T-cell (primary cell): ENCODE data around the gene SHF. TPM values are rescaled to one million over a fixed set of nuclear protein-coding genes. Genes with fewer than 3 reads are reported as not detected.

ENCODE experiments used
- ATAC-seq, 4 experiments: fragments of 200-7000 bp in 3 of 4; fragments of 150-1000 bp in 1 of 4; cut with Tn5 transposase; replicated peaks in 1 of 4; 1 replicate in 3 of 4; 2 replicates in 1 of 4; pipeline ENCODE4 v1.10.0; 2021; ENCODE audit warnings: moderate library complexity in 3 of 4, mild to moderate bottlenecking in 2 of 4, moderate number of reproducible peaks in 1 of 4
- CTCF ChIA-PET, 2 donors: fragments of 300-600 bp; sonication (Branson Sonifier 250); formaldehyde crosslinking; loops; one replicate each; lab custom pipeline; 2022; ENCODE audit warnings: antibody characterized with exemption in 2 of 2; lab: Charles Lee
- POLR2A ChIA-PET, 2 donors: fragments of 300-600 bp; sonication (Branson Sonifier 250); formaldehyde crosslinking; loops; one replicate each; lab custom pipeline; 2022; ENCODE audit warnings: antibody characterized with exemption in 2 of 2; lab: Charles Lee
- DNase-seq, 35 experiments: peaks; one replicate each; pipeline versions ENCODE4 v3.0.0 to v3.0.0-alpha.2; 2013 to 2023
- H3K27ac ChIP-seq: one replicate; pipeline ENCODE4 v1.5.1; 2013; ENCODE audit warnings: low read length
- H3K27me3 ChIP-seq, 2 experiments: replicated peaks in 1 of 2; 1 replicate in 1 of 2; 2 replicates in 1 of 2; pipeline versions ENCODE4 v1.6.1 to v1.7.0; 2013; ENCODE audit warnings: low read length in 1 of 2, mixed read lengths in 1 of 2; ENCODE audit not compliant: control insufficient read depth in 2 of 2, insufficient read depth in 2 of 2; ENCODE audit errors: extremely low read depth in 1 of 2
- H3K36me3 ChIP-seq, 2 donors: 1 replicate in 1 of 2; 2 replicates in 1 of 2; pipeline versions ENCODE4 v1.6.1 to v1.7.0; 2013; ENCODE audit warnings: low read length in 1 of 2; ENCODE audit not compliant: control insufficient read depth in 2 of 2, insufficient read depth in 1 of 2; ENCODE audit errors: extremely low read depth in 1 of 2
- H3K4me1 ChIP-seq, 2 experiments: 1 replicate in 1 of 2; 2 replicates in 1 of 2; pipeline versions ENCODE4 v1.6.1 to v1.7.0; 2013; ENCODE audit warnings: low read length in 2 of 2, mixed read lengths in 1 of 2; ENCODE audit not compliant: insufficient read depth in 2 of 2, control insufficient read depth in 1 of 2; ENCODE audit errors: extremely low read depth in 1 of 2
- H3K4me3 ChIP-seq, 2 donors: 1 replicate in 1 of 2; 2 replicates in 1 of 2; pipeline versions ENCODE4 v1.5.1 to v1.7.0; 2013; ENCODE audit warnings: mild to moderate bottlenecking in 2 of 2, low read length in 1 of 2, moderate library complexity in 1 of 2; ENCODE audit not compliant: control insufficient read depth in 1 of 2; ENCODE audit errors: extremely low read depth in 1 of 2
- H3K9me3 ChIP-seq: 2 replicates; pipeline ENCODE4 v1.7.0; 2013
- H3K27ac Mint-ChIP-seq, 2 donors: one replicate each; pipeline ENCODE4 v1.8.0; 2020 to 2021; ENCODE audit warnings: mild to moderate bottlenecking in 2 of 2, mixed read lengths in 2 of 2
- H3K27me3 Mint-ChIP-seq, 2 donors: one replicate each; pipeline ENCODE4 v1.8.0; 2021 to 2022; ENCODE audit warnings: mixed read lengths in 2 of 2
- H3K36me3 Mint-ChIP-seq: one replicate; pipeline ENCODE4 v1.8.0; 2021; ENCODE audit warnings: mixed read lengths
- H3K4me1 Mint-ChIP-seq, 3 donors: one replicate each; pipeline ENCODE4 v1.8.0; 2020 to 2022; ENCODE audit warnings: mixed read lengths in 3 of 3, mild to moderate bottlenecking in 1 of 3
- H3K4me3 Mint-ChIP-seq, 3 donors: one replicate each; pipeline ENCODE4 v1.8.0; 2020 to 2022; ENCODE audit warnings: mild to moderate bottlenecking in 3 of 3, mixed read lengths in 3 of 3, moderate library complexity in 3 of 3
- H3K9me3 Mint-ChIP-seq, 3 donors: one replicate each; pipeline ENCODE4 v1.8.0; 2020 to 2022; ENCODE audit warnings: mixed read lengths in 3 of 3
- WGBS: methylation state at CpG from one replicate; pipeline ENCODE4 v1.1.5; 2013; ENCODE audit warnings: missing lambda C conversion rate; ENCODE audit not compliant: insufficient coverage; 5-methylcytosine and 5-hydroxymethylcytosine counted together
- total RNA-seq, 35 experiments: library from RNA in 6 of 35; stranded (reverse) in 6 of 35; fragments of 120-200 nt in 1 of 35; gene quantifications; one replicate each; pipeline versions ENCODE4 v1.2.1 to v1.2.4 and lab custom pipeline; 2013 to 2026

Gene SHF
- total RNA-seq, 5 donors from 2014 or later (not counting 1 experiment from before 2014, with no cell fraction given), result 5.1 to 6.5 (median 5.6) TPM

GRCh38 chr15:45162771-45163507, 24.8 kb downstream of the SHF start:
- H3K36me3 ChIP-seq, result no peaks in the 10 kb centered on the region
- peak in 34 of 35 experiments; percentile 11 to 73 (median 45) for DNase-seq
- Mint-ChIP-seq H3K9me3 (no peaks in the 10 kb centered on the region), H3K27ac (no peak overlapping the region), H3K36me3 (peaks cover 8% of the 10 kb centered on the region), H3K4me3 (no peak overlapping the region), H3K27me3 (no peaks in the 10 kb centered on the region), H3K4me1 (peaks cover 13 to 25% (median 22%) of the 10 kb centered on the region in 3 donors)
- CTCF ChIA-PET, result interaction anchor here (0.6 to 2.5 kb wide), 11 partner anchors 10 to 251 kb away, joined by 3 to 17 read pairs (median 4); a partner anchor contains a TSS
- H3K27me3 ChIP-seq, result no peaks in the 10 kb centered on the region
- H3K4me3 ChIP-seq, result no peak overlapping the region
- 23% methylated on average over 6 of the region's 7 CpGs for WGBS
- H3K27ac ChIP-seq, result no peak overlapping the region
- peaks cover 2 to 30% of the 10 kb centered on the region in 2 experiments for H3K4me1 ChIP-seq
- peak in 1 of 4 experiments; percentile 15 for ATAC-seq
- H3K9me3 ChIP-seq, result no peaks in the 10 kb centered on the region
- POLR2A ChIA-PET, result interaction anchor here in 1 of 2 donors (1.0 kb wide), 1 partner anchor 38 kb away, joined by 3 read pairs; no protein-coding TSS in a partner anchor

GRCh38 chr15:45161666-45162065, 26.1 kb downstream of the SHF start:
- Histone ChIP-seq H3K4me3 (no peak overlapping the region), H3K36me3 (no peaks in the 10 kb centered on the region), H3K9me3 (no peaks in the 10 kb centered on the region), H3K4me1 (peaks cover 2 to 25% of the 10 kb centered on the region in 2 experiments), H3K27me3 (no peaks in the 10 kb centered on the region), H3K27ac (no peak overlapping the region)
- DNase-seq (no peak), ATAC-seq (no peak)
- POLR2A ChIA-PET, result no interaction called here
- H3K4me1 Mint-ChIP-seq, result peaks cover 16 to 23% (median 22%) of the 10 kb centered on the region in 3 donors
- H3K4me3 Mint-ChIP-seq, result no peak overlapping the region
- 97% methylated on average over 14 of the region's 14 CpGs for whole genome bisulfite sequencing
- no peaks in the 10 kb centered on the region for H3K27me3 Mint-ChIP-seq
- no peak overlapping the region for H3K27ac Mint-ChIP-seq
- H3K9me3 Mint-ChIP-seq, result no peaks in the 10 kb centered on the region
- peaks cover 8% of the 10 kb centered on the region for H3K36me3 Mint-ChIP-seq
- CTCF ChIA-PET, result interaction anchor here (0.6 to 0.9 kb wide), 2 partner anchors 254 to 271 kb away, joined by 3 to 5 read pairs; no protein-coding TSS in a partner anchor

GRCh38 chr15:45157974-45158373, 29.8 kb downstream of the SHF start:
- DNase-seq (no peak), ATAC-seq (no peak)
- Histone ChIP-seq H3K4me3 (no peak overlapping the region), H3K36me3 (no peaks in the 10 kb centered on the region), H3K4me1 (peaks cover 0 to 4% of the 10 kb centered on the region in 2 experiments), H3K27me3 (no peaks in the 10 kb centered on the region), H3K27ac (no peak overlapping the region), H3K9me3 (no peaks in the 10 kb centered on the region)
- ChIA-PET CTCF (interaction anchor here in 1 of 2 donors (1.0 to 1.1 kb wide), 2 partner anchors 40 to 44 kb away, joined by 3 read pairs; partner anchors contain the start of genes DUOX2 and DUOXA2), POLR2A (no interaction called here)
- 71% methylated on average over 1 of the region's 1 CpG for WGBS
- Mint-ChIP-seq H3K4me3 (no peak overlapping the region), H3K4me1 (peaks cover 4 to 8% (median 5%) of the 10 kb centered on the region in 3 donors), H3K9me3 (no peaks in the 10 kb centered on the region), H3K36me3 (peaks cover 8% of the 10 kb centered on the region), H3K27me3 (no peaks in the 10 kb centered on the region), H3K27ac (no peak overlapping the region)

GRCh38 chr15:45156744-45157455, 30.9 kb downstream of the SHF start:
- Mint-ChIP-seq H3K36me3 (peaks cover 15% of the 10 kb centered on the region), H3K9me3 (no peaks in the 10 kb centered on the region), H3K4me1 (peaks cover 3 to 8% (median 5%) of the 10 kb centered on the region in 3 donors), H3K27me3 (no peaks in the 10 kb centered on the region), H3K4me3 (no peak overlapping the region), H3K27ac (no peak overlapping the region)
- no peak overlapping the region for H3K4me3 ChIP-seq
- H3K36me3 ChIP-seq, result peaks cover 0 to 3% of the 10 kb centered on the region in 2 donors
- no peak for ATAC-seq
- no peaks in the 10 kb centered on the region for H3K9me3 ChIP-seq
- DNase-seq, result no peak
- no peak overlapping the region for H3K27ac ChIP-seq
- H3K4me1 ChIP-seq, result no peaks in the 10 kb centered on the region
- WGBS, result 86% methylated on average over 4 of the region's 7 CpGs
- no peaks in the 10 kb centered on the region for H3K27me3 ChIP-seq
- ChIA-PET POLR2A (no interaction called here), CTCF (interaction anchor here (0.6 to 1.3 kb wide), 5 partner anchors 11 to 393 kb away, joined by 3 to 4 read pairs (median 3); no protein-coding TSS in a partner anchor)

- Mint-ChIP-seq H3K9me3 (no peaks in the 10 kb centered on the region), H3K4me3 (no peak overlapping the region), H3K4me1 (peaks cover 3 to 8% (median 5%) of the 10 kb centered on the region in 3 donors), H3K27ac (no peak overlapping the region), H3K36me3 (peaks cover 20% of the 10 kb centered on the region), H3K27me3 (no peaks in the 10 kb centered on the region)
- no peak for ATAC-seq
- DNase-seq, result no peak
- CTCF ChIA-PET, result interaction anchor here (0.6 to 1.3 kb wide), 2 partner anchors 38 to 43 kb away, joined by 3 to 4 read pairs; no protein-coding TSS in a partner anchor
- POLR2A ChIA-PET, result no interaction called here
- Histone ChIP-seq H3K4me1 (no peaks in the 10 kb centered on the region), H3K9me3 (no peaks in the 10 kb centered on the region), H3K4me3 (no peak overlapping the region), H3K36me3 (peaks cover 0 to 4% of the 10 kb centered on the region in 2 donors), H3K27me3 (no peaks in the 10 kb centered on the region), H3K27ac (no peak overlapping the region)
- WGBS, result 100% methylated on average over 3 of the region's 8 CpGs
Measured at GRCh38 chr15:45155739-45156138, 32.0 kb downstream of the SHF start.
